Renal pelvis (tissue), 4 donors: ENCODE results near the gene RCVRN. TPM values are rescaled to one million over a fixed set of nuclear protein-coding genes. Genes with fewer than 3 reads are reported as not detected.

ENCODE experiments used
- DNase-seq: peaks from one replicate; pipeline ENCODE4 v3.0.0-alpha.2; 2013
- polyA plus RNA-seq, 3 donors: library from polyadenylated mRNA; unstranded; fragments of 120-200 nt; gene quantifications; one replicate each; pipeline ENCODE4 v1.2.1, GENCODE V29; 2013; ENCODE audit not compliant: insufficient read length in 3 of 3

Gene RCVRN
- polyA plus RNA-seq, 3 donors = 0.21 to 0.47 TPM; not detected in 1

- no peak for DNase-seq
Observed at GRCh38 chr17:9898812-9899211, 6.3 kb downstream of the RCVRN start.

GRCh38 chr17:9897372-9897968 is 7.6 kb downstream of the RCVRN start:
- no peak for DNase-seq

- no peak for DNase-seq
Observed at GRCh38 chr17:9895923-9896322, 9.1 kb downstream of the RCVRN start.

GRCh38 chr17:9894231-9894630 is 10.8 kb downstream of the RCVRN start:
- no peak for DNase-seq

- DNase-seq = no peak
Observed at GRCh38 chr17:9893411-9894012, 11.6 kb downstream of the RCVRN start.

GRCh38 chr17:9890124-9890523 is 14.9 kb downstream of the RCVRN start:
- DNase-seq = no peak

GRCh38 chr17:9887508-9887907 is 17.6 kb downstream of the RCVRN start:
- no peak for DNase-seq

GRCh38 chr17:9886141-9886930 is 18.7 kb downstream of the RCVRN start:
- no peak for DNase-seq

GRCh38 chr17:9883451-9883850 is 21.6 kb downstream of the RCVRN start:
- no peak for DNase-seq

- no peak for DNase-seq
Observed at GRCh38 chr17:9880582-9880999, 24.5 kb downstream of the RCVRN start.

GRCh38 chr17:9878786-9879525 is 26.1 kb downstream of the RCVRN start:
- no peak for DNase-seq

- no peak for DNase-seq
Observed at GRCh38 chr17:9878356-9878755, 26.7 kb downstream of the RCVRN start.

GRCh38 chr17:9875441-9875840 is 29.6 kb downstream of the RCVRN start:
- DNase-seq = no peak

GRCh38 chr17:9874722-9875121 is 30.3 kb downstream of the RCVRN start:
- DNase-seq = no peak

GRCh38 chr17:9872852-9873251 is 32.2 kb downstream of the RCVRN start:
- no peak for DNase-seq

- no peak for DNase-seq
Observed at GRCh38 chr17:9868552-9868951, 36.5 kb downstream of the RCVRN start.

GRCh38 chr17:9865586-9865985 is 39.5 kb downstream of the RCVRN start:
- DNase-seq = no peak

- DNase-seq = no peak
Observed at GRCh38 chr17:9862949-9863348, 42.1 kb downstream of the RCVRN start.

- no peak for DNase-seq
Observed at GRCh38 chr17:9862220-9862619, 42.9 kb downstream of the RCVRN start.

- DNase-seq = no peak
Observed at GRCh38 chr17:9860851-9861250, 44.2 kb downstream of the RCVRN start.

- DNase-seq = no peak
Observed at GRCh38 chr17:9859781-9860180, 45.3 kb downstream of the RCVRN start.

- no peak for DNase-seq
Observed at GRCh38 chr17:9855036-9855435, 50.0 kb downstream of the RCVRN start.

GRCh38 chr17:9854255-9854654 is 50.8 kb downstream of the RCVRN start:
- no peak for DNase-seq
